Ascending aorta (tissue), 2 donors: ENCODE data around the gene RIMBP2. TPM values are rescaled to one million over a fixed set of nuclear protein-coding genes. Genes with fewer than 3 reads are reported as not detected.

Experiments used
- DNase-seq, 2 donors: peaks; one replicate each; pipeline ENCODE4 v3.0.0-alpha.2; 2019; ENCODE audit warnings: low spot score in 2 of 2
- H3K27ac ChIP-seq, 2 donors: fragments of 200-600 bp; sonication (generic); one replicate each; pipeline ENCODE4 v1.5.1; 2016 to 2017; ENCODE audit warnings: mild to moderate bottlenecking in 1 of 2
- H3K27me3 ChIP-seq: fragments of 200-600 bp; sonication (generic); one replicate; pipeline ENCODE4 v1.5.1; 2017
- H3K36me3 ChIP-seq, 2 donors: fragments of 200-600 bp; sonication (generic); one replicate each; pipeline ENCODE4 v1.5.1; 2016
- H3K4me1 ChIP-seq, 2 donors: fragments of 200-600 bp; sonication (generic); one replicate each; pipeline ENCODE4 v1.5.1; 2016 to 2017; ENCODE audit warnings: mild to moderate bottlenecking in 1 of 2
- H3K4me3 ChIP-seq, 2 donors: fragments of 200-600 bp; sonication (generic); one replicate each; pipeline ENCODE4 v1.5.1; 2016 to 2017; ENCODE audit warnings: mild to moderate bottlenecking in 1 of 2
- H3K9me3 ChIP-seq, 2 donors: fragments of 200-600 bp; sonication (generic); one replicate each; pipeline ENCODE4 v1.5.1; 2016
- CTCF ChIP-seq, 3 experiments: fragments of 200-600 bp in 2 of 3; fragments of 450-650 bp in 1 of 3; sonication (generic) in 2 of 3; IDR thresholded peaks; one replicate each; pipeline ENCODE4 v1.5.1; 2016 to 2019; ENCODE audit warnings: antibody characterized with exemption in 3 of 3, mild to moderate bottlenecking in 1 of 3, moderate library complexity in 1 of 3
- intact Hi-C: fragments of 100-400 bp; cut with DNase I; formaldehyde crosslinking; loops from one replicate; pipeline ENCODE4 v1.15.1; 2023
- total RNA-seq: library from RNA; depleted of rRNA; stranded (reverse); fragments of >200 nt; gene quantifications from one replicate; pipeline ENCODE4 v1.1.0, GENCODE V29; 2016

RIMBP2 gene
- total RNA-seq, 1 donor from 2014 or later: not detected

GRCh38 chr12:130664772-130665171 lies 51.3 kb downstream of the RIMBP2 start:
- intact Hi-C loops: no loop called here
- H3K4me1 ChIP-seq: no peaks in the 10 kb centered on the region
- no peaks in the 10 kb centered on the region for H3K36me3 ChIP-seq
- no peak overlapping the region for H3K27ac ChIP-seq
- no peak overlapping the region for H3K4me3 ChIP-seq
- no peak for TF ChIP-seq CTCF (IDR thresholded peaks at IDR 0.05)
- no peaks in the 10 kb centered on the region for H3K9me3 ChIP-seq
- DNase-seq: no peak
- no peaks in the 10 kb centered on the region for H3K27me3 ChIP-seq

GRCh38 chr12:130664252-130664651 lies 51.8 kb downstream of the RIMBP2 start:
- intact Hi-C loops: no loop called here
- DNase-seq: no peak
- no peak for TF ChIP-seq CTCF (IDR thresholded peaks at IDR 0.05)

GRCh38 chr12:130663514-130663913 lies 52.6 kb downstream of the RIMBP2 start:
- no peak for DNase-seq
- no peak for TF ChIP-seq CTCF (IDR thresholded peaks at IDR 0.05)

More at GRCh38 chr12:130664252-130664651, 51.8 kb downstream of the RIMBP2 start:
- H3K36me3 ChIP-seq: no peaks in the 10 kb centered on the region
- no peak overlapping the region for H3K27ac ChIP-seq
- no peaks in the 10 kb centered on the region for H3K9me3 ChIP-seq
- H3K4me1 ChIP-seq: no peaks in the 10 kb centered on the region
- no peak overlapping the region for H3K4me3 ChIP-seq
- no peaks in the 10 kb centered on the region for H3K27me3 ChIP-seq

GRCh38 chr12:130661486-130662255 lies 54.4 kb downstream of the RIMBP2 start:
- H3K27ac ChIP-seq: no peak overlapping the region
- H3K4me1 ChIP-seq: no peaks in the 10 kb centered on the region
- no peak overlapping the region for H3K4me3 ChIP-seq
- intact Hi-C loops: no loop called here
- no peaks in the 10 kb centered on the region for H3K36me3 ChIP-seq
- no peaks in the 10 kb centered on the region for H3K9me3 ChIP-seq
- TF ChIP-seq CTCF (IDR thresholded peaks at IDR 0.05): no peak
- H3K27me3 ChIP-seq: no peaks in the 10 kb centered on the region
- DNase-seq: no peak

More at GRCh38 chr12:130663514-130663913, 52.6 kb downstream of the RIMBP2 start:
- no peak overlapping the region for H3K27ac ChIP-seq
- H3K4me1 ChIP-seq: no peaks in the 10 kb centered on the region
- intact Hi-C loops: no loop called here
- no peaks in the 10 kb centered on the region for H3K9me3 ChIP-seq
- H3K4me3 ChIP-seq: no peak overlapping the region
- H3K27me3 ChIP-seq: no peaks in the 10 kb centered on the region
- no peaks in the 10 kb centered on the region for H3K36me3 ChIP-seq

GRCh38 chr12:130661059-130661458 lies 55.0 kb downstream of the RIMBP2 start:
- no peak overlapping the region for H3K27ac ChIP-seq
- H3K36me3 ChIP-seq: no peaks in the 10 kb centered on the region
- no peak overlapping the region for H3K4me3 ChIP-seq
- DNase-seq: no peak
- no peak for TF ChIP-seq CTCF (IDR thresholded peaks at IDR 0.05)
- no peaks in the 10 kb centered on the region for H3K9me3 ChIP-seq
- intact Hi-C loops: no loop called here
- H3K27me3 ChIP-seq: no peaks in the 10 kb centered on the region
- H3K4me1 ChIP-seq: no peaks in the 10 kb centered on the region
